Peyer's patch (tissue), 4 donors: Measurements from ENCODE around the gene INTS13. TPM values are rescaled to one million over a fixed set of nuclear protein-coding genes. Genes with fewer than 3 reads are reported as not detected.

Source experiments
- DNase-seq, 3 donors: peaks; one replicate each; pipeline ENCODE4 v3.0.0-alpha.2; 2017 to 2019
- H3K27ac ChIP-seq, 4 donors: fragments of 200-600 bp; sonication (generic); one replicate each; pipeline ENCODE4 v1.5.1; 2016 to 2019
- H3K27me3 ChIP-seq, 2 donors: fragments of 200-600 bp; sonication (generic); one replicate each; pipeline ENCODE4 v1.5.1; 2019
- H3K36me3 ChIP-seq, 3 donors: fragments of 200-600 bp; sonication (generic); one replicate each; pipeline ENCODE4 v1.5.1; 2016 to 2019
- H3K4me1 ChIP-seq, 4 donors: fragments of 200-600 bp; sonication (generic); one replicate each; pipeline ENCODE4 v1.5.1; 2016 to 2019
- H3K4me3 ChIP-seq, 4 donors: fragments of 200-600 bp; sonication (generic); 1 replicate in 3 of 4; 2 replicates in 1 of 4; pipeline ENCODE4 v1.5.1; 2016 to 2019; ENCODE audit warnings: mild to moderate bottlenecking in 1 of 4
- H3K9me3 ChIP-seq, 4 donors: fragments of 200-600 bp; sonication (generic); one replicate each; pipeline ENCODE4 v1.5.1; 2016 to 2019; ENCODE audit warnings: mild to moderate bottlenecking in 1 of 4
- CTCF ChIP-seq, 6 experiments: fragments of 450-650 bp in 4 of 6; fragments of 200-600 bp in 2 of 6; sonication (generic) in 1 of 6; IDR thresholded peaks; one replicate each; pipeline ENCODE4 v1.5.1; 2017 to 2019; ENCODE audit warnings: antibody characterized with exemption in 6 of 6, mild to moderate bottlenecking in 3 of 6, moderate library complexity in 1 of 6
- POLR2A ChIP-seq, 2 donors: fragments of 450-650 bp; IDR thresholded peaks; one replicate each; pipeline ENCODE4 v1.5.1; 2017; ENCODE audit warnings: antibody characterized with exemption in 2 of 2, mild to moderate bottlenecking in 2 of 2, moderate library complexity in 2 of 2
- total RNA-seq, 4 donors: library from RNA; depleted of rRNA; stranded (reverse); fragments of >200 nt; gene quantifications; one replicate each; pipeline ENCODE4 v1.1.0, GENCODE V29; 2016

INTS13 gene
- 10 to 100 TPM in 2 of 4 donors, 1 to 10 TPM in 2; 4.3 to 22.3 (median 11.9) TPM for total RNA-seq

- TF ChIP-seq POLR2A (IDR thresholded peaks at IDR 0.05): peak; percentile 96
- TF ChIP-seq CTCF (IDR thresholded peaks at IDR 0.05): no peak
- peaks cover 0 to 37% (median 5%) of the 10 kb centered on the region in 4 donors for H3K4me1 ChIP-seq
- no peaks in the 10 kb centered on the region for H3K9me3 ChIP-seq
- H3K27me3 ChIP-seq: no peaks in the 10 kb centered on the region
- H3K4me3 ChIP-seq: peak within 1 kb of the TSS; percentile 68 to 90 (median 88)
- H3K27ac ChIP-seq: peak within 1 kb of the TSS; percentile 93 to 95 (median 94)
- peak; percentile 97 to 99 (median 98) for DNase-seq
- no peaks in the 10 kb centered on the region for H3K36me3 ChIP-seq
Observed at GRCh38 chr12:26937863-26938700, at the start of gene INTS13, which contains the start of gene FGFR1OP2. INTS13 (minus strand) TSS chr12:26937981; CDS start chr12:26936803, 1,178 bp downstream. FGFR1OP2 (plus strand) TSS chr12:26938470; CDS start chr12:26954159, 15,689 bp downstream.

GRCh38 chr12:26982866-26983265 lies 45.1 kb upstream of the INTS13 start:
- TF ChIP-seq CTCF (IDR thresholded peaks at IDR 0.05) (no peak), POLR2A (IDR thresholded peaks at IDR 0.05) (no peak)
- peaks cover 0 to 20% (median 0%) of the 10 kb centered on the region in 3 donors for H3K36me3 ChIP-seq
- H3K4me1 ChIP-seq: no peaks in the 10 kb centered on the region

GRCh38 chr12:26979733-26980132 lies 42.0 kb upstream of the INTS13 start:
- DNase-seq: no peak
- TF ChIP-seq CTCF (IDR thresholded peaks at IDR 0.05): no peak
- no peak for TF ChIP-seq POLR2A (IDR thresholded peaks at IDR 0.05)
- Histone ChIP-seq H3K27ac (no peak overlapping the region), H3K27me3 (no peaks in the 10 kb centered on the region), H3K4me1 (no peaks in the 10 kb centered on the region), H3K36me3 (peaks cover 0 to 37% (median 0%) of the 10 kb centered on the region in 3 donors), H3K4me3 (no peak overlapping the region), H3K9me3 (no peaks in the 10 kb centered on the region)

More at GRCh38 chr12:26982866-26983265, 45.1 kb upstream of the INTS13 start:
- no peaks in the 10 kb centered on the region for H3K27me3 ChIP-seq
- no peak overlapping the region for H3K4me3 ChIP-seq
- no peak for DNase-seq
- no peak overlapping the region for H3K27ac ChIP-seq
- no peaks in the 10 kb centered on the region for H3K9me3 ChIP-seq

GRCh38 chr12:26978801-26979200 lies 41.0 kb upstream of the INTS13 start:
- H3K27ac ChIP-seq: no peak overlapping the region
- H3K9me3 ChIP-seq: no peaks in the 10 kb centered on the region
- peaks cover 0 to 44% (median 0%) of the 10 kb centered on the region in 3 donors for H3K36me3 ChIP-seq
- DNase-seq: no peak
- H3K27me3 ChIP-seq: no peaks in the 10 kb centered on the region
- TF ChIP-seq CTCF (IDR thresholded peaks at IDR 0.05) (no peak), POLR2A (IDR thresholded peaks at IDR 0.05) (no peak)
- H3K4me1 ChIP-seq: no peaks in the 10 kb centered on the region
- no peak overlapping the region for H3K4me3 ChIP-seq

- H3K4me1 ChIP-seq: no peaks in the 10 kb centered on the region
- no peak overlapping the region for H3K27ac ChIP-seq
- no peaks in the 10 kb centered on the region for H3K27me3 ChIP-seq
- DNase-seq: no peak
- no peak overlapping the region for H3K4me3 ChIP-seq
- TF ChIP-seq POLR2A (IDR thresholded peaks at IDR 0.05) (no peak), CTCF (IDR thresholded peaks at IDR 0.05) (no peak)
- no peaks in the 10 kb centered on the region for H3K9me3 ChIP-seq
- H3K36me3 ChIP-seq: peaks cover 0 to 43% (median 0%) of the 10 kb centered on the region in 3 donors
Observed at GRCh38 chr12:26976687-26977086, 38.9 kb upstream of the INTS13 start.
